ENCODE measurements around the gene SMIM5.

SMIM5 gene

GRCh38 chr17:75604034-75604695 is 29.1 kb upstream of the SMIM5 start:
- in situ Hi-C loops (cut with HindIII; ENCODE audit: low sequenced_read_pairs): no loop called here
- no peak overlapping the region for H3K4me3 ChIP-seq (ENCODE audit: low read depth, low read length)
- no peak for TF ChIP-seq CTCF (IDR thresholded peaks at IDR 0.05; ENCODE audit: low read depth, low read length, missing control alignments)
- no peak for DNase-seq (ENCODE audit: low read depth)

- in situ Hi-C loops (cut with HindIII; ENCODE audit: low sequenced_read_pairs): no loop called here
- H3K4me3 ChIP-seq (ENCODE audit: low read depth, low read length): no peak overlapping the region
- no peak for DNase-seq (ENCODE audit: low read depth)
- no peak for TF ChIP-seq CTCF (IDR thresholded peaks at IDR 0.05; ENCODE audit: low read depth, low read length, missing control alignments)
Observed at GRCh38 chr17:75605790-75606189, 27.4 kb upstream of the SMIM5 start.

DNA sequence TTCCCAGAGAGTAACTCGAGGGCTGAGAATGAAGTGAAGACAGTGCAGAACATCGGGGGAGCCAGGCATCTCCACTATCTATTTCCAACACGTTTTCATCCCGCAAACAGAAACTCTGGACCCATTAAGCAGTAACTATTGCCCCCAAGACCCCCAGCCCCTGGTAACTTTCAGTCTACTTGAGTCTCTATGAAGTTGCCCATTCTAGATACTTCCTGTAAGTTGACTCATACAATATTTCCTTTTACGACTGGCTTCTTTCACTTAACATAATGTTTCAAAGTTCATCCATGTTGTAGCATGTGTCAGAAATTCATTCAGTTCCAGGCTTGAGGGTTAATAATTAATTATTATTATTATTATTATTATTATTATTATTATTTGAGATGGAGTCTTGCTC is 26.1 kb upstream of the SMIM5 start:
- no peak for DNase-seq (ENCODE audit: low read depth)
- in situ Hi-C loops (cut with HindIII; ENCODE audit: low sequenced_read_pairs): no loop called here
- H3K4me3 ChIP-seq (ENCODE audit: low read depth, low read length): no peak overlapping the region
- TF ChIP-seq CTCF (IDR thresholded peaks at IDR 0.05; ENCODE audit: low read depth, low read length, missing control alignments): no peak

DNA sequence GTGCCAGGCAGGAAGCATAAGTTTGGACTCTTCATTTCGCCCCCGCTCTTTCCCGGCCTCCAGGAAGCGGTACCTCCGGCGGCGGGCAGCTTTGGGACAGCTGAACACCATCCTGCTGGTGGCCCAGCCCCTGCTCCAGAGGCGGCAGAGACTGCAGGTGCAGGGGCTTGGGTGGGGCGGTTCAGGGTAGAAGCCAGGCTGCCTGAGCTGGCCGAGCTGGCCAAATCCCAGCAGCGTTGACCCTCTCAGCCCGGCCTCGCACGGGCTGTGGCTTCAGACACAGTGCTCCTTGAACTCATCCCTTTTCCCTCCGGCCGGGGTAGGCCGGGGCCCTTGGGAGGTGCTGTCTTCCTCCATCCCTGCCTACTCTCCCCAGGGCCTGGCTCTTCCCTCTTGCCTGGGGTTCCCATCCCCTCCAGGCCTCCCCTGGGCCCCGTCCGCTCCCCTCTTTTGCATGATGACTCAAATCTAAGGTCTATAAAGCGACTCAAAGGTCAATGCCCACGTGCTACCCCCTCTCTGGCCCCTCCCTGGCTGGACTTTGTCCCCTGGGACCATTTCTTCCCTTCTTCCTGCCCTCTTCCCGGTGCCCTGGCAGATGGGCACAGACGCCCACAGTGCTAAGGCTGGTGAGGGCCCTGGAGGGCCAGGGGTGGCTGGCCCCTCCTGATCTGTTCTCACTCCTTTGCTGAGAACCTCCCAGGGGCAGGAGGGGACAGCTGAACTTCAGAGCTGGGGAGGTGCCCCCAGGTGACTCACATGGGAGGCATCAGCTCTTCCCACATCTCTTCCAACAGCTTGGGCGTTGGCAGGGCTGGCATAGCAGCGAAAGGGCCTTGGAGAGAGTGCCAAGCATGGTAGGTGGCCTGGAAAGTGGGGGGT is 22.9 kb upstream of the SMIM5 start:
- no peak overlapping the region for H3K4me3 ChIP-seq (ENCODE audit: low read depth, low read length)
- DNase-seq (ENCODE audit: low read depth): no peak
- in situ Hi-C loops (cut with HindIII; ENCODE audit: low sequenced_read_pairs): no loop called here
- no peak for TF ChIP-seq CTCF (IDR thresholded peaks at IDR 0.05; ENCODE audit: low read depth, low read length, missing control alignments)

DNA sequence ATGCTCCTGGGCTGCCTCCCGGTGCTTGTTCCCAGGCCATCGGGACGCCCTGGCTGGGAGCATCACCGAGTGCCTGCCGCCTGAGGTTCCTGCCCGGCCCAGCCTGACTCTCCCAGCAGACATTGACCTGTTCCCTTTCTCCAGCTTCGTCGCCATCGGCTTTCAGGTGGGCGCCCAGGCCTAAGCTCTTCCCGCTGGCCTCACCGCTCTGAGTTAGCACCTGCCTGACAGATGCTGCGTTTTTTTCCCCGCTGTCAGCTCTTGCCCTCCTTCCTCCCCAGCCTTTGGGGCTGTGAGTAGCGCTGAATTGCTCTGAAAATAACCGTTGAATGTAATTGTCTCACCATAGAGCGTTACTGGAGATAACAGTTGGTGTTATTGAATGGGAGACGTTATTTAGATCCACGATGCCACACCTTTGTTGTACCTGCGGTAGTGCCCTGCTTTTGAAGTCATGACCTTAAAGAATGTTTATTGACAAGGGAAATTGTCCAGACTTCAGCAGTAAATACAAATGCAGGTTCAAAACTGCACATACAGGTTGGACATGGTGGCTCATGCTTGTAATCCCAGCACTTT is 21.3 kb upstream of the SMIM5 start:
- H3K4me3 ChIP-seq (ENCODE audit: low read depth, low read length): no peak overlapping the region
- no peak for TF ChIP-seq CTCF (IDR thresholded peaks at IDR 0.05; ENCODE audit: low read depth, low read length, missing control alignments)
- DNase-seq (ENCODE audit: low read depth): no peak
- in situ Hi-C loops (cut with HindIII; ENCODE audit: low sequenced_read_pairs): no loop called here

GRCh38 chr17:75612906-75613626 is 20.2 kb upstream of the SMIM5 start:
- no peak for TF ChIP-seq CTCF (IDR thresholded peaks at IDR 0.05; ENCODE audit: low read depth, low read length, missing control alignments)
- H3K4me3 ChIP-seq (ENCODE audit: low read depth, low read length): no peak overlapping the region
- no peak for DNase-seq (ENCODE audit: low read depth)
- in situ Hi-C loops (cut with HindIII; ENCODE audit: low sequenced_read_pairs): no loop called here

Data from astrocyte of the cerebellum (primary cell).